ENCODE measurements around the gene RICTOR.

RICTOR gene

DNA sequence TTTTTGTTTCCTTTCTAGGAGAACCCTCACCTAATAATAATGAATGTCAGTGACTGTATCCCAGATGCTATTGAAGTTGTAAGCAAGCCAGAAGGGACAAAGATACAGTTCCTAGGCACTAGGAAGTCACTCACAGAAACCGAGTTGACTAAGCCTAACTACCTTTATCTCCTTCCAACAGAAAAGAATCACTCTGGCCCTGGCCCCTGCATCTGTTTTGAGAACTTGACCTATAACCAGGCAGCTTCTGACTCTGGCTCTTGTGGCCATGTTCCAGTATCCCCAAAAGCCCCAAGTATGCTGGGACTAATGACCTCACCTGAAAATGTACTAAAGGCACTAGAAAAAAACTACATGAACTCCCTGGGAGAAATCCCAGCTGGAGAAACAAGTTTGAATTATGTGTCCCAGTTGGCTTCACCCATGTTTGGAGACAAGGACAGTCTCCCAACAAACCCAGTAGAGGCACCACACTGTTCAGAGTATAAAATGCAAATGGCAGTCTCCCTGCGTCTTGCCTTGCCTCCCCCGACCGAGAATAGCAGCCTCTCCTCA is 141.3 kb downstream of the RICTOR start:
- no peak for DNase-seq

- DNase-seq = no peak
Measured at GRCh38 chr5:38931731-38932130, 142.5 kb downstream of the RICTOR start.

GRCh38 chr5:38929838-38930237 is 144.4 kb downstream of the RICTOR start:
- DNase-seq = no peak

GRCh38 chr5:38927470-38927869 is 146.7 kb downstream of the RICTOR start:
- no peak for DNase-seq

DNA sequence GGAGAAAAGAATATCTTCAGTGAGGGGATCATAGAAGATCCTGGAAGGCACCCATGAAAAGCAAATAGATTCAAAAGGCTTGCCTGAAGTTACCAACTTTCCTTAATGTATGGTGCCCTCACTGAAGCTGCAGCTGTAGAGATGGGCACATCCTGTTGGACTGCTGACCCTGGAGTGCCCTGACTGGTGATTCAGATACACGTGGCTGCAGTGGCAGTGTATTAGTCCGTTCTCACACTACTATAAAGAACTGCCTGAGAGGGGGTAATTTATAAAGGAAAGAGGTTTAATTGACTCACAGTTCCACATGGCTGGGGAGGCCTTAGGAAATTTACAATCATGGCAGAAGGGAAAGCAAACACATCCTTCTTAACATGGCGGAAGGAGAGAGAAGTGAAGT is 148.1 kb downstream of the RICTOR start:
- no peak for DNase-seq

DNA sequence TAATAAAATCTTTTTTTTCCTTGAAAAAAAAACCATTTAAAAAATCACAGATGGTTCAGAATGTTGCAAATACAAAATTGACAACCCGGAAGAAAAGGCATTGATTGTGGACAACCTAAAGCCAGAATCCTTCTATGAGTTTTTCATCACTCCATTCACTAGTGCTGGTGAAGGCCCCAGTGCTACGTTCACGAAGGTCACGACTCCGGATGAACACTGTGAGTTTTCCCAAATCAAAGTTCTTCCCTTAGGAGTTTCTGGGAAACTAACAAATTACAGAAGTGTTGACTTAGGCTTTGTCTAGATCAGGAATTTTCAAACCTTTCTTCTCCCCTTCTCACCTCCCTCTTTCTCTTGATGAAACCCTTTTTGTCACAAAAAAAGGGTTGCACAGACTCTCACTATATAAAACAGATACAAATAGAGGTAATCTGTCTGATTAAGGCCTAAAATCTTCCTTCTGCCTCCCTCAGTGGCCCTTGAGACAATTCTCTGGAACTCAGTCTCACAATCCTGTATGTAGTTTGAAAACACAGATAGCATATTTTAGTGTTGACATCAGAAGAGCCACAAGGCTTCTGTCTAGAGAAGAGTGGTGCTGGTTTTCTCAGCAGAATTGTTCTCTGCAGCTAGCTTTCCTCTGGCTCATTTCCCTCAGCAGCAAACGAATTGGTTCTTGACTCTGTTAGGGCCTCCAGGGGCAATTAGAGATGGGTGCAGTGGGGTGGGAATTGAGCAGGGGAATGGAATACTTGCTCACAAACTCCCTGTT is 148.9 kb downstream of the RICTOR start:
- no peak for DNase-seq

GRCh38 chr5:38923661-38924451 is 150.3 kb downstream of the RICTOR start:
- DNase-seq = no peak

GRCh38 chr5:38922199-38922598 is 152.0 kb downstream of the RICTOR start:
- peak; percentile 7 to 22 for DNase-seq

DNA sequence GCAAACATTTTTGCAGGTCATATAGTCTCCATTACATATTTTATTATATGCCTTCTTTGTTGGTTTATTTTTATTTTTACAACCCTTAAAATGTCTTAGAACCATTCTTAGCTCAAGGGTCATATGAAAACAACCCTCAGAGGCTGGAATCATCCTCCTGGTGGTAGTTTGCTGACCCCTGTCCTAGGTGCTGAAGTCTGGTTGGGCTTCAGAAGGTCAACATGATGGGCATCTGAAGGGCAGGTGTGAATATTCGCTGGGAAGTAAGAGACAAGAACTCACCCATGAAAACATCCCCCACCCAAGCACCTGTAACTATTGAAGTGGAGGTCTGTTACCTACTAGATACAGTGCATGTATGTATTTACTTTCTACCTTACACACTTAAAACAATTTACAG is 153.0 kb downstream of the RICTOR start:
- DNase-seq = no peak

- DNase-seq = no peak
Measured at GRCh38 chr5:38916802-38917201, 157.4 kb downstream of the RICTOR start.

- no peak for DNase-seq
Measured at GRCh38 chr5:38913714-38914113, 160.5 kb downstream of the RICTOR start.

- DNase-seq = no peak
Measured at GRCh38 chr5:38911933-38912332, 162.3 kb downstream of the RICTOR start.

DNA sequence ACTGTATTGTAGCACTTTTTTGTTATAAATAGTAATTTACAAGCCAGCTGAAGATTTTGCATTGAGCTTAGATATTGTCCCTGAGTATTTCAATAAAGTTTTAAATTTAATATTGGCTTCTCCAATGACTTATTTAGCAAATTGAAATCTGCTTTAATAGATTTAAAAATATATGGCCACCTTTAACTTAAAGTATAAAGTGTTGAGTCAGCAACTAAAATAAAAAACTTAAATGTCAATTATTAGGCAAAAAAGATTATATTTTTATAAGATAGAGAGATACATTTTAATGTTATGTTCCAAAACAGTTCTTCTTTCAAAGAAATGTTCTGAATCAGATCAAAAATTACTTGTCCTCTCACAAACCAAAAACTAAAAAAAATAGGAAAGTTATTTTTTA is 167.7 kb downstream of the RICTOR start:
- DNase-seq = no peak

DNA sequence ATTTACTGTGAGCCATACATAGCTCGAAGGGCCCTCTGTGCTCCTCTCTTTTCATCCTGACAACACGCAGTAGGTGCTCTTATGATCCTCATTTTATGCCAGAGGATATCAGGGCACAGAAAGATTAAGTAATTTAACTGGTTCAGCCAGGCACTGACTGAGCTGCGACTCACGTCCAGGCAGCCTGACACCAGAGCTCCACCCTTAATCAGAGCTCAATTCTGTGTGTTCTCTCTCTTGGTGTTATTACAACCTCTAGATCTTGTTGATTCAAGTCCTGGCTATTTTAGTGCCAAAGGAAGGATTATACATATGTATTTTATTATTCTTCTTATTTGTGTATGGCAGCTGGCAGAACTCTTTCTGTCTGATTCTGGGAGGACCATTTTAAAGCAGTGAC is 168.7 kb downstream of the RICTOR start:
- DNase-seq = no peak

DNA sequence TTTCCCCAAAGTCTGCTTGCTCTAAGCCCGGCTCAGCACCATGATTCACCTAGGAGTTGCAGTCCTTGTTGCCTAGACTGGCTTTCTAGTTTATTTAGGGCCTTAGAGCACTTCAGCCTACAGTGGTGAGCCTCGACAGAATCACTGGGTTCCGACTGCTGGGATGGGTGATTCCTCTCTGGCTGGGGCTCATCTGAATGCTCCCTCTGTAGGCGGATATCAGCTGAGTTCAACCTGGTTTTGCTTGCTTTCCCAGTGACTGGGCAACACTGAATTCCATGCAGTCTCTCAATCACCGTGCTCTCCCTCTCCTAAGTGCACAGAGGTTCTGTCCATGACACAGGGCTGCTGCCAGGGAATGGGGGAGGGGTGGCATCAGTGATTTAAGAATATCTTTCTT is 174.3 kb downstream of the RICTOR start:
- no peak for DNase-seq

- no peak for DNase-seq
Measured at GRCh38 chr5:38896760-38897159, 177.4 kb downstream of the RICTOR start.

GRCh38 chr5:38892363-38892762 is 181.8 kb downstream of the RICTOR start:
- no peak for DNase-seq

DNA sequence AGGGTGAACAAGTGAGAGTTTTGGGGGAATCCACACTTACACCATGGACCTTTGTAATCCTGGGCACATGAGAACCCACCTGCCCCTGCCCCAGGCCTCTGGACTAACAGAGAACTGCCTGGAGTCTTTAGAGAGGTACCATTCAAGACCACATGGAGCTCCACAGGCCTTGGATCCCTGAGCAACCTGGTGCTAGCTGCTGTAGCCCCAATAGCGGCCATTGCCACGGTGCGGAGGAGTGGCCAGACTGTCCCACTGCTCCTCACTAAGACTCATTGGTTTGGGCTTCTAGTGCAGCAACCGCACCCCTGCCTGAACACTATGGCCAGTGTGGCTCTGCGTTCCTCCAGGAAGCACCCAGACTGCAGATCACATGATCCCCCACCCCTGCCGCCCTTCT is 182.6 kb downstream of the RICTOR start:
- no peak for DNase-seq

DNA sequence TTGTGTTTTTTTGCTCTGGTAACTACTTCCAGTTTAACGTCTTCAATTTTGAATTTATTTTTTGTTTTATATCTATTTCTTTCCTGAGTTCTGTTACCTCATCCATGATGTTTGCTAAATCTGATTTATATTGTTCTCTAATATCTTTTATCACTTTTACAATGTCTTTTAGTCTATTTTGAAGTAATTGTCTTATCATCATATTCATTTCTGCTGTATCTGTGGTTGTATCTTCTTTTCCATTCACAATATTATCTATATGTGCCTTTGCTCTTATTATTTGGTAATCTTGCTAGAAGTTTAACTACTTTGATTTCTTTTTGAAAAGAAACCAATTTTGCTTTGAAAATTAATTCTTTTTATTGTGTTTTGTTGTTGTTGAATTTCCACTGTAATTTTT is 184.8 kb downstream of the RICTOR start:
- no peak for DNase-seq

DNA sequence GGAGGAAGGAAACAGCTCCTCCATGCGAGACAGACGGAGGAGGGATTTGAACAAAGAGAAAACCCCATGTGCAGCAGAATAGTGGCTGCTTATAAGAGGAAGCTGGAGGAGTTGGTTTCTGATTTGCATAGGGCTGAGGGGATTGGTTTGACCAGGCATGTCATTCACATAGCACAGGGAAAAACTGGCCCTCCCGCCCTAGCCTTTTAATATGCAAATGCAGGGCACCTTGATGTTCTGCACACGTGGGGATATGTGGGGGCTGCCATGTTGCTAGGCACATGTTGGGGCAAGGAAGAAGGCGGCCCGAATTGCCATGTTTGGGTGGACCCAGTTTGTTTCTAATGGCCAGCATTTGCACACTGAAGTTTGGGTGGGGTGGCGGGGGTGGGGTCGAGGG is 186.2 kb downstream of the RICTOR start:
- DNase-seq = no peak
